Hematopoietic multipotent progenitor cell treated with erythropoietin and hydrocortisone succinate and interleukin-3 and kit ligand, for 8 days (in vitro differentiated cells): ENCODE results near the gene LPIN3.

Experiments used
- DNase-seq: peaks from one replicate; pipeline ENCODE4 v3.0.0-alpha.2; 2015

LPIN3 gene

GRCh38 chr20:41352666-41353065, 12.0 kb downstream of the LPIN3 start:
- DNase-seq, result no peak

GRCh38 chr20:41353530-41353929, 12.9 kb downstream of the LPIN3 start:
- no peak for DNase-seq

GRCh38 chr20:41355192-41355591, 14.6 kb downstream of the LPIN3 start:
- no peak for DNase-seq

- no peak for DNase-seq
Measured at GRCh38 chr20:41355598-41356203, 15.1 kb downstream of the LPIN3 start.

- DNase-seq, result no peak
Measured at GRCh38 chr20:41356951-41357350, 16.3 kb downstream of the LPIN3 start.

- DNase-seq, result no peak
Measured at GRCh38 chr20:41357424-41358163, 17.0 kb downstream of the LPIN3 start.

- DNase-seq, result no peak
Measured at GRCh38 chr20:41358230-41358629, 17.6 kb downstream of the LPIN3 start.

- no peak for DNase-seq
Measured at GRCh38 chr20:41358717-41359116, 18.1 kb downstream of the LPIN3 start.

- DNase-seq, result no peak
Measured at GRCh38 chr20:41359541-41360011, 19.0 kb downstream of the LPIN3 start.

- no peak for DNase-seq
Measured at GRCh38 chr20:41360831-41361756, 20.5 kb downstream of the LPIN3 start.

- no peak for DNase-seq
Measured at GRCh38 chr20:41361757-41362747, 21.4 kb downstream of the LPIN3 start.

GRCh38 chr20:41362748-41363140, 22.1 kb downstream of the LPIN3 start:
- DNase-seq, result no peak

GRCh38 chr20:41363601-41364000, 23.0 kb downstream of the LPIN3 start:
- DNase-seq, result no peak

GRCh38 chr20:41364236-41364855, 23.7 kb downstream of the LPIN3 start:
- DNase-seq, result no peak

GRCh38 chr20:41364967-41365765, 24.5 kb downstream of the LPIN3 start:
- no peak for DNase-seq

GRCh38 chr20:41365777-41366545, 25.3 kb downstream of the LPIN3 start:
- DNase-seq, result no peak

- DNase-seq, result no peak
Measured at GRCh38 chr20:41366546-41367392, 26.1 kb downstream of the LPIN3 start, which contains the start of gene EMILIN3. Gene EMILIN3 (minus strand): TSS chr20:41366818. CDS start chr20:41366634, 184 bp downstream.

GRCh38 chr20:41367393-41367695, 26.7 kb downstream of the LPIN3 start:
- DNase-seq, result no peak

GRCh38 chr20:41367956-41368355, 27.3 kb downstream of the LPIN3 start:
- DNase-seq, result no peak
